ENCODE results near the gene HSH2D. TPM values are rescaled to one million over a fixed set of nuclear protein-coding genes. Genes with fewer than 3 reads are reported as not detected.

HSH2D gene
- total RNA-seq, 2 experiments from 2014 or later, result 31.2 to 38.2 TPM

DNA sequence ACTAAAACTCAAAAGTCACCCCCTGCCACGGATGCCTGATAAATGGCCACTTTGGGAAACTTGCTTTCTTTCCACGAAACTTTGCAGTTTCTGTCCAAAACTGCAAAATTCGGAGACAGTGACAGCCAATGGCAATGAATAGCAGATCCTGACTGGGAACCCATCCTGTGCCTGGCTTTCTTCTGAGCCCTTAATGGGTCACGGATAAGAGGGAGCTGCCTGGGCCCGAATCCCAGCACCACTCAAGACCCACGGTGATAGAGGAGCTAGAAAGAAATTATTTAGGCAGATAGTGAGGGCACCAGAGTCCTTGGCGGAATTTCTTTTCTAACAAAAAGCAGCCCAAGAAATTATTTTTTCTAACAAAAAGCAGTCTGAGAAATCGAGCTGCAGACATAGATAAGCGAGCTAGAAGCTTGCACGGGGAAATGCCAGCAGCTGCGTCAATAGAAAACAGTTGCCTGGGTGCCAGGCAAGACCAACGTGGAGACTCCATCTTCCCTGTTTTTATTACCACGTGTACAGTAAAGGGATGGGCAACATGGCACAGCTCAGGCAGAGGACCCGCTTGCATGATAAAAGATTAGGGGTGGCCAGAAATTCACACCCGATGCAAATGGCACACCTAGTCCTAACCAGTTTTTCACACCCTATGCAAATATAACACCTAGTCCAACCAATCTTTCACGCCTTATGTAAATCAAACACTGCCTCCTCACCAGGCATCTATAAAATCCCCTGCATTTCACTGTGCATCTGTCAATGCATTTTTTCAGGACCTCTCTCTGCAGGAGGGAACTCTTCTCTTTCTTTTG is 7.1 kb upstream of the HSH2D start:
- Mint-ChIP-seq H3K27me3 (no peaks in the 10 kb centered on the region), H3K27ac (no peak overlapping the region), H3K4me1 (no peaks in the 10 kb centered on the region), H3K4me3 (no peak overlapping the region), H3K36me3 (ENCODE audit: low read depth) (peaks cover 33% of the 10 kb centered on the region), H3K9me3 (ENCODE audit: low read depth) (peaks cover 2% of the 10 kb centered on the region)
- ATAC-seq (no peak), DNase-seq (no peak)
- intact Hi-C loops (cut with DNase I, micrococcal nuclease), result loop anchor here in 1 of 2 experiments (5.0 kb wide), 1 partner anchor 36 kb away; the partner anchor contains the start of gene CIB3
- ChIA-PET POLR2A (interaction anchor here (0.6 kb wide), 1 partner anchor 9 kb away, joined by 4 read pairs; no protein-coding TSS in a partner anchor), CTCF (interaction anchor here (0.6 to 1.1 kb wide), 3 partner anchors 10 to 507 kb away, joined by 3 to 4 read pairs (median 3); no protein-coding TSS in a partner anchor)

DNA sequence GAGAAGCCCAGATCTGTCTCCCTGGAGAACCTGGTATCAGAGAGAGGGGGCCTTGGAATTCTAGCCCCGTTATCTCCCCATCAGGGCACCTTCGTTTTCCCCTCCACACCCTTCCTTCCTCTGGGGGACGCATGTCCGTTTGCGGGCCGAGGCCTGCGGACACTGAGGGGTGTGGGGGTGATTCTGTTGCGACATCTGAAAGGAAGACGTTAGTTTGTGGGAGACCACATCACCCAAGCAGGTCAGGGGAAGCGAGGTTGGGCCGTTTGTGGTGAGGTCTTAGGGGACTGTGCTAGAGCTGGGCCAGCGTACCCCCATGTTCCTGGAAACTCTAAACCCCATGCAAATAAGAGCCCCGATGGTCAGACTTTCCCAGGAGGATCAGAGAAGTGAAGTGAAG is 3.7 kb upstream of the HSH2D start:
- ATAC-seq (no peak), DNase-seq (no peak)
- intact Hi-C loops (cut with DNase I, micrococcal nuclease), result loop anchor here in 1 of 2 experiments (5.0 kb wide), 1 partner anchor 33 kb away; the partner anchor contains the start of gene CIB3
- ChIA-PET POLR2A (no interaction called here), CTCF (interaction anchor here (0.6 kb wide), 1 partner anchor 105 kb away, joined by 3 read pairs; no protein-coding TSS in a partner anchor)
- H3K27ac Mint-ChIP-seq, result peak overlapping the region; percentile 10
- peaks cover 13% of the 10 kb centered on the region for H3K4me1 Mint-ChIP-seq
- H3K36me3 Mint-ChIP-seq (ENCODE audit: low read depth), result peaks cover 5% of the 10 kb centered on the region
- H3K27me3 Mint-ChIP-seq, result no peaks in the 10 kb centered on the region
- H3K4me3 Mint-ChIP-seq, result no peak overlapping the region
- H3K9me3 Mint-ChIP-seq (ENCODE audit: low read depth), result peaks cover 2% of the 10 kb centered on the region

DNA sequence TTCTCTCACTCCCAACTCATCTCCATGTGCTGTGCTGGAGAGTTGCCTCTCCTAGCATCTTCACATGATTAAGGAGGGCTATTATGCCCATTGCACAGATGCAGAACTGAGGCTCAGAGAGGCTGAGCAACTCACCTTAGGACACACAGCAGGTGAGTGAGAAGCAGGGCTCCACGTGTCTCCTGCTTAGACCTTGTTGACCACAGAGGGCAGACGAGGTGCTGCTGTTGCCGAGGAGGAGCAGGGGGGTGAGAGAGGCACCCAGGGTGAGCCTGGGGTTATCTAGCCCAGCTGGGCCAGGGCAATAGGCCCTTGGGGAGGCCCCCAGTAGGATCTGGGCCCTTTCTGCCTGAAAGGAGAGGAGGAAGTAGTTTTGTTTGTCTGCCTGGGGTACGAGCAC is 2.4 kb upstream of the HSH2D start:
- DNase-seq (no peak), ATAC-seq (no peak)
- CTCF ChIA-PET, result no interaction called here
- peaks cover 2% of the 10 kb centered on the region for H3K36me3 Mint-ChIP-seq (ENCODE audit: low read depth)
- intact Hi-C loops (cut with DNase I, micrococcal nuclease), result no loop called here
- H3K27me3 Mint-ChIP-seq, result no peaks in the 10 kb centered on the region
- H3K27ac Mint-ChIP-seq, result no peak overlapping the region
- H3K4me1 Mint-ChIP-seq, result peaks cover 21% of the 10 kb centered on the region
- H3K4me3 Mint-ChIP-seq, result no peak overlapping the region
- POLR2A ChIA-PET, result interaction anchor here (0.6 to 1.0 kb wide), 3 partner anchors 13 to 70 kb away, joined by 3 to 5 read pairs (median 4); no protein-coding TSS in a partner anchor
- H3K9me3 Mint-ChIP-seq (ENCODE audit: low read depth), result peaks cover 2% of the 10 kb centered on the region

DNA sequence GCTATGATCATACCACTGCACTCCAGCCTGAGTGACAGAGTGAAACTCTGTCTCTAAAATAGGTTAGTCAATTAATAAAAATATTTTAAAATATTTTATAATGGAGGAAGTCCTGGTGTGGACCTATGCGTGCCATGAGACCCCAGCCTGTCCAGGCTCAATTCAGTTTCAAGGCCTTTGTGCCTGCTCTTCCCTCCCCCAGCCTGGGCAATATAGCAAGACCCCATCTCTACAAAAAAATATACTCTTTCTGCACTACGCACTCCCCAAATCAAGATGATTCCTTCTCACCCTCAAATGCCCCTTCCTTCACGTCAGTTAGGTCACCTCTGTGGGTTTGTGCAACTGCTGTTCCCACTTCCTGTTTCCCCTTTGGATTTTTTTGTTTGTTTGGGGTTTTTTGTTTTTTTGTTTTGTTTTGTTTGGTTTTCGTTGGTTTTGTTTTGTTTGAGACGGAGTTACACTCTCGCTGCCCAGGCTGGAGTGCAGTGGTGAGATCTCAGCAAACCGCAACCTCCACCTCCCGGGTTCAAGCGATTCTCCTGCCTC is 1.4 kb upstream of the HSH2D start:
- DNase-seq (no peak), ATAC-seq (no peak)
- H3K36me3 Mint-ChIP-seq (ENCODE audit: low read depth), result peaks cover 5% of the 10 kb centered on the region
- H3K4me1 Mint-ChIP-seq, result peaks cover 24% of the 10 kb centered on the region
- CTCF ChIA-PET, result no interaction called here
- H3K9me3 Mint-ChIP-seq (ENCODE audit: low read depth), result peaks cover 2% of the 10 kb centered on the region
- POLR2A ChIA-PET, result interaction anchor here (0.6 to 0.8 kb wide), 2 partner anchors 23 to 305 kb away, joined by 3 to 4 read pairs; no protein-coding TSS in a partner anchor
- H3K27ac Mint-ChIP-seq, result no peak overlapping the region
- H3K27me3 Mint-ChIP-seq, result no peaks in the 10 kb centered on the region
- H3K4me3 Mint-ChIP-seq, result no peak overlapping the region
- intact Hi-C loops (cut with DNase I, micrococcal nuclease), result no loop called here

DNA sequence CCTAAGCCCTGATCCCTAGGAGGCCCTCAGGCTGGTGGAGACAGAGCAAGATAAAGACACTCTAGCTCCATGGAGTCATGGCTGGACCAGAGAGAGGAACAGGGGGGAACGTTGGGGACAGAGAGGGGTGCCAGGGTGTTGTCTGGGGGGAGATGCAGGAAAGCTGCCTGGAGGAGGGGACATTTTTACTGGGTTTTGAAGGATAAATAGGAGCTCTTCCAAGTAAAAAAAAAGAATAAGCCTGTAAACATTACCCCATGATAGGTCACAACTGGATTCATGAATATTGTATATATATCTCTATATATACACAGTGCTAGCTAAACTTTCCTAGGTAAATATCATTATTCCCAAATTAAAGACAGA is 714 bp downstream of the HSH2D start:
- peaks cover 10% of the 10 kb centered on the region for H3K36me3 Mint-ChIP-seq (ENCODE audit: low read depth)
- H3K27ac Mint-ChIP-seq, result peak overlapping the region; percentile 93
- no peaks in the 10 kb centered on the region for H3K27me3 Mint-ChIP-seq
- H3K9me3 Mint-ChIP-seq (ENCODE audit: low read depth), result peaks cover 2% of the 10 kb centered on the region
- intact Hi-C loops (cut with DNase I, micrococcal nuclease), result no loop called here
- ChIA-PET CTCF (interaction anchor here (0.7 to 2.0 kb wide), 3 partner anchors 25 to 103 kb away, joined by 4 to 9 read pairs (median 5); no protein-coding TSS in a partner anchor), POLR2A (interaction anchor here (2.4 kb wide), 1 partner anchor 9 kb away, joined by 6 read pairs; no protein-coding TSS in a partner anchor)
- H3K4me1 Mint-ChIP-seq, result peaks cover 24% of the 10 kb centered on the region
- no peak for DNase-seq
- peak; percentile 17 for ATAC-seq
- H3K4me3 Mint-ChIP-seq, result peak overlapping the region; percentile 94

DNA sequence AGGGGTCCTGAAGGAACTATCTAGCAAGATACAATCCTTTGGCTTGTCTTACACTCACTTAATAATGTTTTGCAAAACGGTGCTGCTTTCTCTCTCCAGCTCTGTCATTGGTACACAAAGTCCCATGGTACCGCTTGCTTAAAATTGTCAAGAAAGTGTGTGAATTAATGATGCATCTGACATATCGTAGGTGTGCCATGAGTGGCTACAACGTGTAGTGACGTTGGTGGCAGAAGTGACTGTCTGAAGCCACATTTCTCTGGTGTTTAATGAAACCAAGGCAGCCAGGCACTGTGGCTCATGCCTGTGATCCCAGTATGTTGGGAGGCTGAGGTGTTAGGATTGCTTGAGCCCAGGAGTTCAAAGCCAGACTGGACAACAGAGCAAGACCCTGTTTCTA is 2.6 kb downstream of the HSH2D start:
- no peaks in the 10 kb centered on the region for H3K27me3 Mint-ChIP-seq
- H3K4me1 Mint-ChIP-seq, result peaks cover 24% of the 10 kb centered on the region
- intact Hi-C loops (cut with DNase I, micrococcal nuclease), result no loop called here
- POLR2A ChIA-PET, result interaction anchor here (1.1 to 1.4 kb wide), 2 partner anchors 10 to 35 kb away, joined by 3 to 4 read pairs; partner anchors contain the start of gene RAB8A
- ATAC-seq (no peak), DNase-seq (no peak)
- H3K36me3 Mint-ChIP-seq (ENCODE audit: low read depth), result peaks cover 11% of the 10 kb centered on the region
- CTCF ChIA-PET, result no interaction called here
- H3K27ac Mint-ChIP-seq, result no peak overlapping the region
- peaks cover 2% of the 10 kb centered on the region for H3K9me3 Mint-ChIP-seq (ENCODE audit: low read depth)
- peak overlapping the region; percentile 17 for H3K4me3 Mint-ChIP-seq

DNA sequence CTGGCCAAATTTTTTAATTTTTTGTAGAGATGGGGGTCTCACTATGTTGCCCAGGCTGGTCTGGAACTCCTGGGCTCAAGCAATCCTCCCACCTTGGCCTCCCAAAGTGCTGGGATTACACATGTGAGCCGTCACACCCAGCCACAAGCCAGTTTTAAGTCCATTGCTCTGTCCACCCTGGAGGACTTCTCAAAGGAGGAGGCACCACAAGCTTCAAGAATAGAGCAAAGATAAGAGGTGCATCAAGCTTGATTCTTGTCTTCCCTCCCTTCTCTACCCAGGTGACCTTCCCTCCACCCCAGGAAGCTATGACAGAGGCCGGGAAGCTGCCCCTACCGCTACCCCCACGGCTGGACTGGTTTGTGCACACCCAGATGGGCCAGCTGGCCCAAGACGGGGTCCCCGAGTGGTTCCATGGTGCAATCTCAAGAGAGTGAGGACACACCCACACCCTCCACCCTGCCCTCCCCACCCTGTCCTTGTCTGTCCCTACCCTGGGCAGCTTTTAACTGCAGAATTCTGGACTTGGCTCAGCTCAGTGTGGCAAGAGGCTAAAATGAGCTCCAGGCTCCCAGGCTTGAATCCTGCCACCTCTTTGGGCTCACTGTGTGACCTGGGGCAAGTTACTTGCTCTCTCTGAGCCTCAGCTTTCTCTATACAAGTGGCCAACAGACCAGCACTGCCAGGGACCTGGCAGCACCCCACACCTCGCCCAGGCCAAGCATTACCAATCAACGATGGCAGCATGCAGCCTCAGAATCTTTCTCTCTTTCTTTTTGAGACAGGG is 5.2 kb downstream of the HSH2D start:
- intact Hi-C loops (cut with DNase I, micrococcal nuclease), result no loop called here
- no peak overlapping the region for H3K27ac Mint-ChIP-seq
- no peak for ATAC-seq
- DNase-seq, result no peak
- CTCF ChIA-PET, result interaction anchor here (1.4 to 2.6 kb wide), 2 partner anchors 14 to 107 kb away, joined by 5 to 12 read pairs; no protein-coding TSS in a partner anchor
- H3K9me3 Mint-ChIP-seq (ENCODE audit: low read depth), result no peaks in the 10 kb centered on the region
- H3K36me3 Mint-ChIP-seq (ENCODE audit: low read depth), result peaks cover 24% of the 10 kb centered on the region
- peaks cover 15% of the 10 kb centered on the region for H3K4me1 Mint-ChIP-seq
- H3K4me3 Mint-ChIP-seq, result no peak overlapping the region
- POLR2A ChIA-PET, result interaction anchor here (1.0 kb wide), 1 partner anchor 37 kb away, joined by 3 read pairs; no protein-coding TSS in a partner anchor
- H3K27me3 Mint-ChIP-seq, result no peaks in the 10 kb centered on the region

DNA sequence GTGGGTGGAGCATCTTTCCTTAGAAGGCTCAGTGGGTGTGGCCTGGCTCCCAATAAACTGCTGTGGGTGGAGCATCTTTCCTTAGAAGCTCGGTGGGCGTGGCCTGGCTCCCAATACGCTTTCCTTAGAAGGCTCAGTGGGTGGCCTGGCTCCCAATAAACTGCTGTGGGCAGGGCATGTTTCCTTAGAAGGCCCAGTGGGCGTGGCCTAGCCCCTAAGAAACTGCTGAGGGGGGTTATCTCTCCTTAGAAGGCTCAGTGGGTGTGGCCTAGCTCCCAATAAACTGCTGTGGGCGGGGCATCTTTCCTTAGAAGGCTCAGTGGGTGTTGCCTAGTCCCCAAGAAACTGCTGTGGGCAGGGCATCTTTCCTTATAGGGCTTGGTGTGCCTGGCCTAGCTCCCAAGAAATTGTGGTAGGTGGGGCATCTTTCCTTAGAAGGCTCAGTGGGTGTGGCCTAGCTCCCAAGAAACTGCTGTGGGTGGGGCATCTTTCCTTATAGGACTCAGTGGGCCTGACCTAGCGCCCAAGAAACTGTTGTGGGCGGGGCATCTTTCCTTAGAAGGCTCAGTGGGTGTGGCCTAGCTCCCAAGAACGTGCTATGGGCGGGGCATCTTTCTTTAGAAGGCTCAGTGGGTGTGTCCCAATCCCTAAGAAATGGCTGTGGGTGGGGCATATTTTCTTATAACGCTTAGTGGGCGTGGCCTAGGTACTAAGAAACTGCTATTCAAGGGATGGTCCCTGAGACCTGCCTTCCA is 10.3 kb downstream of the HSH2D start:
- CTCF ChIA-PET, result interaction anchor here (0.5 to 0.8 kb wide), 4 partner anchors 9 to 284 kb away, joined by 3 to 4 read pairs (median 4); no protein-coding TSS in a partner anchor

DNA sequence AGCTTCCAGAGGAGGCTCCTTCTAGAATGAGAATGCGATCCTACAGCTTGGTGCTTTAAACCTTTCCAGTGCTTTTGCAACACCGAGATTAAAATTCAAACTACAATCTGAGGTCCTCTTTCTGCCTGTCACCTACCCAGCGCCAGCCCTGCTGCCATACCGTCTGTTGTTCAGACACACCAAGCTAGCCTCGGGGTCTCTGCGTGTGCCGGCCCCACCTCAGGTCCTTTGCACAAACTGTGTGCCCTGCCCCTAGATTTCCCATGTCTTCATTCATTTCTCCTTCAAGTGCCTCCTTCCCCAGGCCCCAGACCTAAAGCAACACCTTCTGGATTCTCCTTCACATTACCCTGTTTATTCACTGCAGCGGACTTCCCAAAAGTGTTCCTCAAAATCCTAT is 11.1 kb downstream of the HSH2D start:
- CTCF ChIA-PET, result no interaction called here
- H3K36me3 Mint-ChIP-seq (ENCODE audit: low read depth), result peaks cover 45% of the 10 kb centered on the region
- POLR2A ChIA-PET, result interaction anchor here (0.7 kb wide), 2 partner anchors 9 to 60 kb away, joined by 3 read pairs; no protein-coding TSS in a partner anchor

More for the DNA sequence above, 10.3 kb downstream of the HSH2D start:
- Mint-ChIP-seq H3K9me3 (ENCODE audit: low read depth) (no peaks in the 10 kb centered on the region), H3K36me3 (ENCODE audit: low read depth) (peaks cover 48% of the 10 kb centered on the region), H3K27me3 (no peaks in the 10 kb centered on the region), H3K4me3 (no peak overlapping the region), H3K27ac (no peak overlapping the region), H3K4me1 (no peaks in the 10 kb centered on the region)
- DNase-seq, result peak; percentile 52
- intact Hi-C loops (cut with DNase I, micrococcal nuclease), result no loop called here
- POLR2A ChIA-PET, result interaction anchor here (0.6 to 1.4 kb wide), 4 partner anchors 10 to 317 kb away, joined by 3 to 6 read pairs (median 3); partner anchors contain the start of gene HSH2D
- ATAC-seq, result peak; percentile 50

DNA sequence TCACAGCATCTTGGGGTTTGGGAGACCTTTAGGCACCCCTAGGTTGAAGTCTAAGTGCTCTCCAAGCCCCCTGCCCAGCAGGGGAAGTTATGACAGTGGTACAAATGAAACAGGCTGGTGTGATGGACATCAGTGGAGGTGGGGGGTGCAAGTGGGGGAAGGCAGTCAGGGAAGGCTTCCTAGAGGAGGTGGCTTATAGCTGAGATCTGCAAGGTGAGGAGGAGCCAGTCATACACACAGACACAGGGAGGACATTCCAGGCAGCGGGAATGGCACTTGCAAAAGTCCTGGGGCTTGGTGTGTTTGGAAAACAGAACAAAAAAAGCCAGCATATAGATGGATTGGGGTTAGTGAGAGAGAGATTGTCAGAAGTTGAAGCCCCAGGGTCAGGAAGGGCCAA is 11.6 kb downstream of the HSH2D start:
- H3K27me3 Mint-ChIP-seq, result no peaks in the 10 kb centered on the region

More for the DNA sequence above, 11.1 kb downstream of the HSH2D start:
- H3K4me3 Mint-ChIP-seq, result no peak overlapping the region
- no peaks in the 10 kb centered on the region for H3K4me1 Mint-ChIP-seq
- intact Hi-C loops (cut with DNase I, micrococcal nuclease), result no loop called here
- DNase-seq (no peak), ATAC-seq (no peak)
- no peak overlapping the region for H3K27ac Mint-ChIP-seq
- H3K9me3 Mint-ChIP-seq (ENCODE audit: low read depth), result no peaks in the 10 kb centered on the region
- no peaks in the 10 kb centered on the region for H3K27me3 Mint-ChIP-seq

More for the DNA sequence above, 11.6 kb downstream of the HSH2D start:
- intact Hi-C loops (cut with DNase I, micrococcal nuclease), result no loop called here
- no peaks in the 10 kb centered on the region for H3K4me1 Mint-ChIP-seq
- no peaks in the 10 kb centered on the region for H3K9me3 Mint-ChIP-seq (ENCODE audit: low read depth)
- CTCF ChIA-PET, result no interaction called here
- no peak overlapping the region for H3K4me3 Mint-ChIP-seq
- DNase-seq, result no peak
- H3K27ac Mint-ChIP-seq, result no peak overlapping the region
- H3K36me3 Mint-ChIP-seq (ENCODE audit: low read depth), result peaks cover 44% of the 10 kb centered on the region
- ATAC-seq, result no peak
- POLR2A ChIA-PET, result interaction anchor here (0.7 kb wide), 1 partner anchor 10 kb away, joined by 3 read pairs; no protein-coding TSS in a partner anchor
